WERI-Rb-1 (cell line): Measurements from ENCODE around the gene FNDC3B.

Experiments used
- DNase-seq: peaks from one replicate; pipeline ENCODE4 v3.0.0-alpha.2; 2020
- H3K27ac ChIP-seq: fragments of 250-450 bp; sonication (Bioruptor Pico); 2 replicates; pipeline ENCODE4 v1.5.1; 2020; ENCODE audit warnings: mild to moderate bottlenecking, moderate library complexity
- H3K27me3 ChIP-seq: fragments of 250-450 bp; sonication (Bioruptor Pico); 2 replicates; pipeline ENCODE4 v1.5.1; 2021; ENCODE audit warnings: mild to moderate bottlenecking, low read depth, moderate library complexity; ENCODE audit not compliant: insufficient read depth, severe bottlenecking
- H3K36me3 ChIP-seq: fragments of 250-450 bp; sonication (Bioruptor Pico); 2 replicates; pipeline ENCODE4 v1.5.1; 2020; ENCODE audit warnings: mild to moderate bottlenecking, moderate library complexity
- H3K4me3 ChIP-seq: 2 replicates; pipeline ENCODE4 v1.5.1; 2011; ENCODE audit warnings: low read depth, mild to moderate bottlenecking, control low read depth, low read length
- H3K9me3 ChIP-seq: fragments of 250-450 bp; sonication (Bioruptor Pico); 2 replicates; pipeline ENCODE4 v1.5.1; 2021; ENCODE audit warnings: mild to moderate bottlenecking, moderate library complexity; ENCODE audit not compliant: severe bottlenecking
- TF ChIP-seq, protein P1 (sequence below): IDR thresholded peaks from 2 replicates; pipeline ENCODE4 v1.5.1; 2011; ENCODE audit warnings: low read depth, mild to moderate bottlenecking, control low read depth, inconsistent platforms, low read length

The FNDC3B gene

DNA sequence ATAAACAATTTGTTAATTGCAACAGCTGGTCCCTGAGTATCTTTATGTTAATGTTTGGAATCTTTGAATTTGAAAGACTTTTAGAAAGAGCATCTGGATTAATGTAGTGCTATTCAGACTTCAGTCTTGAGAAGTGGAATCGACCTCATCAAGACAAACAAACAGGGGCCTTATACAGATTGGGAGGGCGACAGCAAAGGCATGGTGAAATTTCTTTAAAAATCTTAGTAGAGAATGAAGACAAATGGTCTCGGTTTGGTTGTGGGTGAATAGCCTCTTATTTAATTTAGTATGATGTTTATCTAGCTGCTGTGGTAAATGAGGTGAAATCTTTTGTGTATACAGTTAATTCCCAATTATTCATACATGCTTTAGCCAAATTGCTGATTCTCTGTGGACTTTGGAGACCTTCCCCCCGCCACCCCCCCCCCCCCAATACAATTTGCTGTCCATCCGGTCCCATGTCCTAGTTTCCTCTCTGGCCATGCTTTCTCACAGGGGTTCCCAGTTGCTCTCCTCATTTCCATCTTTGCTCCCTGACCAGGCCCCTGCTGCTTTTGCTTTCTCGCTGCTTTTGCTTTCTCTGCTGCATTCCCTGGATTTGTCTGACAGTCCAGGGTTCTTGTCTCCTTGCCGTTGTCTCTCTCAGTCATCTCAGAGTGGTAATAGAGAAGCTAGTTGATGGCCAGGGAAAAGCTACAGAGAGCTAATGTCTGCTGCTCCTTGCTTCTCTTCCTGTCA is 135.3 kb downstream of the FNDC3B start:
- Histone ChIP-seq H3K27ac (no peak overlapping the region), H3K36me3 (no peaks in the 10 kb centered on the region)
- TF ChIP-seq, protein P1, sequence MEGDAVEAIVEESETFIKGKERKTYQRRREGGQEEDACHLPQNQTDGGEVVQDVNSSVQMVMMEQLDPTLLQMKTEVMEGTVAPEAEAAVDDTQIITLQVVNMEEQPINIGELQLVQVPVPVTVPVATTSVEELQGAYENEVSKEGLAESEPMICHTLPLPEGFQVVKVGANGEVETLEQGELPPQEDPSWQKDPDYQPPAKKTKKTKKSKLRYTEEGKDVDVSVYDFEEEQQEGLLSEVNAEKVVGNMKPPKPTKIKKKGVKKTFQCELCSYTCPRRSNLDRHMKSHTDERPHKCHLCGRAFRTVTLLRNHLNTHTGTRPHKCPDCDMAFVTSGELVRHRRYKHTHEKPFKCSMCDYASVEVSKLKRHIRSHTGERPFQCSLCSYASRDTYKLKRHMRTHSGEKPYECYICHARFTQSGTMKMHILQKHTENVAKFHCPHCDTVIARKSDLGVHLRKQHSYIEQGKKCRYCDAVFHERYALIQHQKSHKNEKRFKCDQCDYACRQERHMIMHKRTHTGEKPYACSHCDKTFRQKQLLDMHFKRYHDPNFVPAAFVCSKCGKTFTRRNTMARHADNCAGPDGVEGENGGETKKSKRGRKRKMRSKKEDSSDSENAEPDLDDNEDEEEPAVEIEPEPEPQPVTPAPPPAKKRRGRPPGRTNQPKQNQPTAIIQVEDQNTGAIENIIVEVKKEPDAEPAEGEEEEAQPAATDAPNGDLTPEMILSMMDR, result no peak

GRCh38 chr3:172175254-172175599 is 135.8 kb downstream of the FNDC3B start:
- no peak overlapping the region for H3K27ac ChIP-seq
- no peak overlapping the region for H3K4me3 ChIP-seq
- H3K9me3 ChIP-seq, result no peaks in the 10 kb centered on the region
- TF ChIP-seq, protein P1, result no peak
- H3K27me3 ChIP-seq, result no peaks in the 10 kb centered on the region
- no peaks in the 10 kb centered on the region for H3K36me3 ChIP-seq
- no peak for DNase-seq

More for the DNA sequence above, 135.3 kb downstream of the FNDC3B start:
- Histone ChIP-seq H3K4me3 (no peak overlapping the region), H3K27me3 (no peaks in the 10 kb centered on the region), H3K9me3 (no peaks in the 10 kb centered on the region)
- no peak for DNase-seq

DNA sequence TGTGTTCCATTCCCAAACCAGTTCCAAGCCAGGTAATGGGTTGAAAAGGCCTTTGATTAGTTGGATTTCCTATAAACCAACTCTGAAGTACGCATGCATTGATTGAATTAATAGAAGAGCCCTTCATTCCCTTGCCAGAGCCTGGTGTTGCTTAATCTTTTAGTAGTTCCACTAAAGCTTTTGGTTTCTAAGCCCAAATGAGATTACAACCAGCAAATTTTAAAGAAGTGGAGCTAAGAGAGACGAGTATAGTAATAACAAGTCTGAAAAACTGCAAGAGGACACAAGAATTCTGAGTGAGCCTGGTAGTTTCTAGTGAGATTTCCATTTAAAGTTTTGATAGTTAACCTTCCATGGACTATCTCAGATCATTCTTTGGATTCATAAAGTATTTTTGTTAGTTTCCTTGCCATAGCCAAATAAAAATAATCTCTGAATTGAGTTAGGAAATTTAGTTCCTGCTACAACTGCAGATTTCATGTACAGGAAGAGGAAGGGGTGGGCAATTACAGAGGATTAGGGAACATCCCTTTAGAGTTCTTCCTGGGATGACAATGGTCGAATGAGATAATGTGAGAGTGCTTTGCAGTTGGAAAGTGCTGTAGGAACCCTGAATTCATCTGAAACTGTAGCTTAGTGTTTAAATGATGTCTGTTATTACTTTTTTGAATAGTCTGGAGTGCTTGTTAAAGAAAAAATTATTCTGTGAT is 136.8 kb downstream of the FNDC3B start:
- no peak overlapping the region for H3K27ac ChIP-seq
- TF ChIP-seq, protein P1, result no peak
- no peaks in the 10 kb centered on the region for H3K9me3 ChIP-seq
- H3K27me3 ChIP-seq, result no peaks in the 10 kb centered on the region
- no peak for DNase-seq
- no peaks in the 10 kb centered on the region for H3K36me3 ChIP-seq
- H3K4me3 ChIP-seq, result no peak overlapping the region

DNA sequence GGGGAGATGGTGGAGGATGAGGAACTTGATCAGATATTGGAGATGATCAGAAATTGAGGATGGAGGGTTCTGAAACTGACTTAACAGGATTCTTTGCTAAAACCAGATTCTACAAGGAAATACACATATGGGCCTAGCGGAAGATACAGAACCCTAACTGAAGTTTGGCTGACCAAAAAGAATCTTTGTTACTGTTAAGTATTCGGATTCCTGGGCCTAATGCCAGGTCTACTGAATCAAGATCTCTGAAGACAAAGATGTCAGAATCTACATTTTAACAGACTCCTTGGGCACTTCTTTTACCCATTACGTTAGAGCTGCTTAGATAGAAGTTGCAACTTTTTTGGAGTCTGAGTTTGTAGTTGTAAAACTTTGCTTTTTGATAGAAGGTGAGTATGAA is 137.7 kb downstream of the FNDC3B start:
- DNase-seq, result no peak
- TF ChIP-seq, protein P1, result no peak
- H3K27me3 ChIP-seq, result no peaks in the 10 kb centered on the region

GRCh38 chr3:172177803-172178316 is 138.5 kb downstream of the FNDC3B start:
- Histone ChIP-seq H3K36me3 (no peaks in the 10 kb centered on the region), H3K4me3 (no peak overlapping the region), H3K9me3 (no peaks in the 10 kb centered on the region), H3K27me3 (no peaks in the 10 kb centered on the region), H3K27ac (no peak overlapping the region)
- no peak for DNase-seq
- TF ChIP-seq, protein P1, result no peak

More for the DNA sequence above, 137.7 kb downstream of the FNDC3B start:
- H3K27ac ChIP-seq, result no peak overlapping the region
- H3K36me3 ChIP-seq, result no peaks in the 10 kb centered on the region
- H3K4me3 ChIP-seq, result no peak overlapping the region
- H3K9me3 ChIP-seq, result no peaks in the 10 kb centered on the region
